GM21723 (cell line): Measurements from ENCODE around the gene AMN1.
A peak's percentile ranks its signal among the peaks of the same experiment; 100 is the strongest.
"Not testable (repeated sequence)": the region's sequence is repeated elsewhere in the genome, so short reads cannot be mapped to it uniquely, and the experiment has no call there.

Experiments used
- ATAC-seq: cut with Tn5 transposase; IDR thresholded peaks from one replicate; pipeline ENCODE4 v1.9.1; 2021; ENCODE audit warnings: mild to moderate bottlenecking, moderate library complexity; ENCODE audit not compliant: unreplicated experiment

The AMN1 gene

DNA sequence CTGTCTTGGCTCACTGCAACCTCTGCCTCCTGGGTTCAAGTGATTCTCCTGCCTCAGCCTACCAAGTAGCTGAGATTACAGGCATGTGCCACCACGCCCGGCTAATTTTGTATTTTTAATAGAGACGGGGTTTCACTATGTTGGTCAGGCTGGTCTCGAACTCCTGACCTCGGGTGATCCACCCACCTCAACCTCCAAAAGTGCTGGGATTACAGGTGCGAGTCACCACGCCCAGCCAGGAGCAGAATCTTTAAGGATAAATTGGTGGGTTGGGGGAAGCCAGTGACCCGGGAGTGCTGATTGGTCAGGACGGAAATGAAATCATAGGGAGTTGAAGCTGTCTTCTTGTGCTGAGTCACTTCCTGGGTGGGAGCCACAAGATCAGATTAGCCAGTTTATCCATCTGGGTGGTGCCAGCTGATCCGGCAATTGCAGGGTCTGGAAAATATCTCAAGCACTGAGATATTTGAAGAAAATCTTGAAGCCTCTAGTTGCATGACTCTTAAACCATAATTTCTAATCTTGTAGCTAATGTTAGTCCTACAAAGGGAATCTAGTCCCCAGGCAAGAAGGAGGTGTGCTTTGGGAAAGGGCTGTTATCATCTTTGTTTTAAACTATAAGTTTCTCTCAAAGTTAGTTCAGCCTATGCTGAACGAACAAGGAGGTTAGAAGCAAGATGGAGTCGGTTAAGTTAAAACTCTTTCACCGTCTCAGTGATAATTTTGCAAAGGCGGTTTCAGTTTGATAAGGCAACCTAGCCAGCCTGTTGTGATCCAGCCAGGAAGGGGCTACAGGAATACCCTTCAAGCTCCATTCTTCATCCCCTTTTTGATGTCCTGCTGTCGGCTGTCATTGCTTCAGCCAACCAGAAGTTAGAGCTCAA is 5.0 kb upstream of the AMN1 start:
- ATAC-seq, result not testable (repeated sequence)

DNA sequence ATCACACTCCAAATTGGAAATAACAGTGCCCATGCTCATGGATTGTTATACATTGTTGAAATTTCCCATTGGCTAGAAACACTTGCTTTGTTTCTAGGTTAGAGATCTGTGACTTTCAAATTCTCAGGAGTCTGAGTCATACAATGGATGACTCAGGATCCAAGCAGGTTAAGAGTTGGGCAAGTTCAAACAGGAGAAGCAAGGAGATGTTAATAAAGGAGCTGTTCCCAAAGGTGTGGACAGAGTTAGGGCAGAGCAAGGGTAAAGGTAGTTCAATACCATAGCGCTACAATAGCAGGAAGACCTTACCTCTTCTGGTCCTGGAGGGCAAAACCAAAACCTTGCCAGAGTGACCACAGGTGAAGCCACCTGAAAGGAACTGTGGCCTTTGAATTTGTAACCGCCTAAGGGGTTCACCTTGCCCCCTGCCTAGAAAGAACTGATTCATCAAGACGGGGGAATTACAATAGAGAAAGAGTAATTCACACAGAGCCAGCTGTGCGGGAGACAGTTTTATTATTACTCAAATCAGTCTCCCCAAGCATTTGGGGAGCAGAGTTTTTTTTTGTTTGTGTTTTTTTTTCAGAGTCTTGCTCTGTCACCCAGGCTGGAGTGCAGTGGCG is 4.2 kb upstream of the AMN1 start:
- no peak for ATAC-seq

DNA sequence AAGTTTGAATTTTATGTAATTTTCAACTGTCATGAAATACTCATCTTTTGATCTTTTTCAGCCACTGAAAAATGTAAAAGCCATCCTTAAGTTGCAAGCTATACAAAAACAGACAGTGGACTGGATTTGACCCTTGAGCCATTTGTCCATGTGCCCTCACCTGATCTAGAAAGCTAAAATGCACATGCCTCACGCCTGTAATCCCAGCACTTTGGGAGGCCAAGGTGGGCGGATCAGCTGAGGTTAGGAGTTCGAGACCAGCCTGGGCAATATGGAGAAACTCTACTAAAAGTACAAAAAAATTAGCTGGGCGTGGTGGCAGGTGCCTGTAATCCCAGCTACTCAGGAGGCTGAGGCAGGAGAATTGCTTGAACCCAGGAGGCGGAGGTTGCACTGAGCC is 2.4 kb upstream of the AMN1 start:
- ATAC-seq, result not testable (repeated sequence)

DNA sequence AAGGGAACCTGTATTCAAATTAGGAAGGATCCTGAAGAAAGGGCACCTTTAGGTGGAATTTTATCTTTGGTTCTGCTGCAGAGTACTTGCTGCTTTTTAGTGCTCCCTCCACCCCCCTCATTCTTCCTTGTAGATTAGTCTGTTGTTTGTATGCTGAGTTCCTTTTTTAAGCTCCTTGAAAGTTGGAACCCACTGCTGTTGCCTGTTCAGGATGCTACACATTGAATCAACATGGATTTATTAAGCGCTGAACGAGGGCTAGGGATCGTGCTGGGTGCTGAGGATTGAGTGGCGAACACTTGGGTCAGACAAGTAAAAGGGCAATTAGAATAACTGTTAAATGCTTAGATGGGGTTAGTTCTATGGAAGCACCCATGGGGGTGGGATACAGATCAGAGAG is 884 bp upstream of the AMN1 start:
- no peak for ATAC-seq

DNA sequence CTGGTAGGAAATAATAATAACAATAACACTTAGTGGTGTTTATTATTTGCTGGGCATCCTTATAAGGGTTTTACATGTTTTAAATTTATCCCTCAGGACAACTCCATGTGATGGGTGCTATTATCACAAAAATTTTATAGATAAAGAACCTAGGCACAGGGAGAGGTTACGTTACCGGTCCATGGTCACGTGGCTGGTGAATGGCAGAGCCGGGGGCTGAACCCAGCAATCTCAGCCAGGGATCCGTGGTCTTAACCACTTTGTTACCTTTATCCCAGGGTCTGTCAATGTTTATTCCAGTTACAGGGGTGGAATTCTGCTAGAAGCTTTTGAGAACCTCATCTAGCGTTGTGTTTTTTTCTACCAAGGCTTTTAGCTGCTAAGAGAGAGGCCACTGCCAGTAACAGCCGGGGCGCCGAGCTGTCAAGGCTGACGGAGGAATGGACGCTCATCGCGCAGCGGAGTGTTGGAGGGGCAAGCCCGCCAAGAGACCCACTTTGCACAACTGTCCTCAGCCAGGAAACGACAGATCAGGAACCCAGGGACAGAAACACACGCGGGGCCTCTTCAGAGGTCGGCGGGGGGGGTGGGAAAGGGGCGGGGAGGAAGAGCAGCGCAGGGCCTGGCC is 418 bp downstream of the AMN1 start:
- ATAC-seq, result peak; percentile 9

DNA sequence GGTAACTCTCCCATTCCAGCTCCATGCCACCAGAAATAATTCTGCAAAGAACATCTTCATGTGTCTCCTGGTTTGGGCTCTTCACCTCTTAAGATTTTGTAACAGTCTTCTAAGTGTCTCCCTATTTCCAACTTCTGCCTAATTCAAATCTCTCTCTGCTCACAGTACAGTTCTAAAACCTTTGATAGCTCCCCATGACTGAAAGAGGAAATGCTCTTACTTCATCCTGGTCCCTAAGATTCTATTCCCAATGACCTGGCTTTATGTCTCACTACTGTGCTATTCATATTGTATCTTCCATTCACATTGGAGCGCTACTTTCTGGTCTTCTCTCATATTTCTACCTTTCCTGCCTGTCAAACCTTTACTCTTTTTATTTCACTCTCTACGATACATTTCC is 1.6 kb downstream of the AMN1 start:
- ATAC-seq, result no peak

DNA sequence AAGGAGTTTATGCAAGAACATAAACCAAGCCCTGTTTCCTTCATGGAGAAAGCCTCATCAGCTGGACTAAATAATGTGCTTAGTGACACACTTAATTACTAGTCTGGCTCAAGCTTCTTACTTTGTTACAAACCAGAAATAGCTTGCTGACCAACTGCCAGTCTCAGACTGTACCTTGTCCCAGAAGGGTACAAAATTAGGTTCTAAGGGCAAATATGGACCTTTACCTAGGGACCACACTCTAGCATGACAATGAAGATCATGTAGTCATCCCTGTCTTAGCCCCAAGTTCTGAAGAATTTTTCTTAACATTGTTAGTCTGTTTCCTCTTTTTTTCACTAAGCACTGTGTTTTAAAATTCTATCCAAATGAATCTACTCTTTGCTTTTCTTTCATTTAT is 2.2 kb downstream of the AMN1 start:
- no peak for ATAC-seq

DNA sequence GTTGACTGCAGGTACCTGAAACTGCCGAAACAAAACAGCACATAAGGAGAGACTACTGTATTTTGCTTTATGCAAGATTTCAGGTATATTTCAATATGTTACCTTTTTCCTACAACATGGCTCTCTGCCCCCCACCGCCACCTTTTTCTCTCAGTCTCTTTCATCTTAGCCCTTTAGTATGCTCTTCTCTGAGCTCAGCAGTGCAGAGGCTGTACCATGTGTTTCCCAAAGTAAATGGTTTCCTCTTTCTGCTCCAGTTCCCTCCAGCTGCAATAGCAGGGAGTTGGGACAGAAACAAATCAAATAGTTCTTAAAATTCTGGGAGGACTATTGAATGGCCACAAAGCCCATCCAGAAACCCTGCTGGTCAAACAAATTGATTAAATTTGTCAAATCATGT is 4.3 kb downstream of the AMN1 start:
- ATAC-seq, result no peak

DNA sequence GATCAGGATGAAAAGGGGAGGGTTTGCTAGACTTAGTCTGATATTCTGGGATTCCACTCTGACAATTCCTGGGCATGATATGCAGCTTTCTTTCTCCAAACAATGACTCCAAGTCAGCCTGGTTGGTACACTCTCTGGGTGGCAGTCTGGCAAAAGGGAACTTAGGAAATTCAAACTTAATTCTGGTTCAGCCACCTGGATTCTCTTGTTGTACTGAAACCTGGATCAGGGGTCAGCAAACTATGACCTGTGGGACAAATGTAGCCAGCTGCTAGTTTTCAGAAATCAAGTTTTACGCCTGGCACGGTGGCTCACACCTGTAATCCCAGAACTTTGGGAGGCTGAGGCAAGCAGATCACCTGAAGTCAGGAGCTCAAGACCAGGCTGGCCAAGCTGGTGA is 6.2 kb downstream of the AMN1 start:
- no peak for ATAC-seq

DNA sequence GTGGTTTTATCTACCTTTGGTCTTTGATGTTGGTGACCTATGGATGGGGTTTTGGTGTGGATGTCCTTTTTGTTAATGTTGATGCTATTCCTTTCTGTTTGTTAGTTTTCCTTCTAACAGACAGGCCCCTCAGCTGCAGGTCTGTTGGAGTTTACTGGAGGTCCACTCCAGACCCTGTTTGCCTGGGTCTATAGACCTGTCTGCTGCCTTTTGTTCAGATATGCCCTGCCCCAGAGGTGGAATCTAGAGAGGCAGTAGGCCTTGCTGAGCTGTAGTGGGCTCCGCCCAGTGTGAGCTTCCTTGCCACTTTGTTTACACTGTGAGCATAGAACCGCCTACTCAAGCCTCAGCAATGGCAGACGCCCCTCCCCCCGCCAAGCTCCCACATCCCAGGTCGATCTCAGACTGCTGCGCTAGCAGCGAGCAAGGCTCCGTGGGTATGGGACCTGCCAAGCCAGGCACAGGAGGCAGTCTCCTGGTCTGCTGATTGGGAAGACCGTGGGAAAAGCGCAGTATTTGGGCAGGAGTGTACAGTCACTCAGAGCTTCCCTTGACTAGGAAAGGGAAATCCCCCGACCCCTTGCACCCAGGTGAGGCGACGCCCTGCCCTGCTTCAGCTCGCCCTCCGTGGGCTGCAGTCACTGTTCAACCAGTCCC is 10.2 kb downstream of the AMN1 start:
- ATAC-seq, result not testable (repeated sequence)

DNA sequence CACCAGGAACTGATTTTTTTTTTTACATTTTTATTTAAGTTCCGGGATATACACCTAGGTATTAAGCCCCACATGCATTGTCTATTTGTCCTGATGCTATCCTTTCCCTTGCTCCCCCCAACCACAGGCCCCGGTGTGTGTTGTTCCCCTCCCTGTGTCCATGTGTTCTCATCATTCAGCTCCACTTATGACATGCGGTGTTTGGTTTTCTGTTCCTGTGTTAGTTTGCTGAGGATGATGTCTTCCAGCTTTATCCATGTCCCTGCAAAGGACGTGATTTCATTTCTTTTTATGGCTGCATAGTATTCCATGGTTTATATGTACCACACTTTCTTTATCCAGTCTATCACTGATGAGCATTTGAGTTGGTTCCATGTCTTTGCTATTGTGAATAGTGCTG is 11.8 kb downstream of the AMN1 start:
- ATAC-seq, result not testable (repeated sequence)

DNA sequence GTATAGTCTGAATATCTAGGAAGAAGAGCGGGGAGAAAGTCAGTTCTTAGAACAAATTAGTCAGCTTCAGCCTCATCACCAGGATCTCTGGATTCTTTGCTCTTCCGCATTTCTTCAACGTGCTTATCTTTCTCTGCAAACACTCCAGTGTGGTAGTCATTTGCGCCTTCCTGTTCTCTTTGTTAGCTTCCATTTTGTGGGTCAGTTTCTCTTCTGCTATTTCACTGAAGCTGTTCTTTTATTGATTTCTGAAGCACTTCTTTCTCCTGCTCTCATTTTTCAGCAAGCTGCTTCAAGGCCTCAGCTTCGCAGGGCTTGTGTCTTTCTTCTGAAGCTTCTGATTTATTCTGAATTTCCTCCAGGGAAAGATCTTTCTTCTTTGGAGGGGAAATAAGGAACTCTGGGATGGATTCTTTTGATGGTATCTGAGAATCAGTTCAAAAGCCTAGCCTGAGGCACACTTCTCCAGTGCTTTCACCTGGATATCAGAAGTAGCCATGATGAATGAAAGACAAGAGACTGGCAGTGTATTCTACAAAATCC is 13.5 kb downstream of the AMN1 start:
- ATAC-seq, result peak; percentile 90

DNA sequence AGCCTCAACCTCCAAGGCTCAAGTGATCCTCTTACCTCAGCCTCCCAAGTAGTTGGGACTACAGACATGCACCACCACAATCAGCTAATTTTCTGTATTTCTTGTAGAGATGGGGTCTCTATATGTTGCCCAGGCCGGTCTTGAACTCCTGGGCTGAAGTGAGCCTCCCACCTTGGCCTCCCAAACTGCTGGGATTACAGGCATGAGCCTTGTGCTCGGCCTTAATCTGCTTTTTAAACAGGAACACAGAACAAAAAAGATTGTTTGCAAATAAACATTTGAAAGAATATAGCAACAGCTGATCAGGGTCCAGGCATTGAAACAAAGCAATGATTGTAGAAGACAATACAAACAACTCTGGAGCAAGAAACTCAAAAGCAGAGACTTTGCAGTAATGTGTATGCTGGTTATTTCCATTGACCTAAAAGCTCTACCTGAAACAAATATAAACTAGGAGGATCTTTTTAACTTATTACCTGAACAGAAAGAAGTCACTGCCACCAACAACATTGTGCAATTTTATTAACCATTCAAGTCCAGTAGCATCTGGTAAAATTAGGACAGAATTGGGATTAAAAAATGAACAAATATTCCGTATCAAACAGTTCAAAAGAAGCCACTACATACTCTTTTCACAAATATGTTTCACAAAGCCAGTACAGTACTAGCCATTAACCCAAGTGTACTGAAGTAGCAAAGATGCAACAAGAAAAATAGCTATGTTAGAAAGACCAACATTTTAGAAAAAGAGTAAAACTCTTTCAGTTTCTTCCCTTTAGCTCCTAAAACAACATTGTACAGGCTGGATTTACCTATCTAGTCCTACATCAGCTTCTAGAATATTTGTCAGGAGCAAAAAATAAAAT is 14.2 kb downstream of the AMN1 start:
- ATAC-seq, result peak; percentile 21

DNA sequence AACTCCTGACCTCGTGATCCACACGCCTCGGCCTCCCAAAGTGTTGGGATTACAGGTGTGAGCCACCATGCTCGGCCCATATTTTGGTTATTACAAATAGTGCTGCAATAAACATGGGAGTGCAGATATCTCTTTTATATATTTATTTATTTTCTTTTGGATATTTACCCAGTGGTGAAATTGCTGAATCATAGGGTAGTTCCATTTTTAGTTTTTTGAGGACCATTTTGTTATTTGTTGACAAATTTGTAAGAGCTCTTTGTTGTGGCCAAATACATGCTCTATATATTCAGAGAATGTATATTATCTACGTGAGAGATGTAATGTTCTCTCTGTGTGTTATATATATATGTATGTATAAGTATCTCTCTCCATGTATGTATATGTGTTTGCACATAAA is 15.9 kb downstream of the AMN1 start:
- ATAC-seq, result no peak

DNA sequence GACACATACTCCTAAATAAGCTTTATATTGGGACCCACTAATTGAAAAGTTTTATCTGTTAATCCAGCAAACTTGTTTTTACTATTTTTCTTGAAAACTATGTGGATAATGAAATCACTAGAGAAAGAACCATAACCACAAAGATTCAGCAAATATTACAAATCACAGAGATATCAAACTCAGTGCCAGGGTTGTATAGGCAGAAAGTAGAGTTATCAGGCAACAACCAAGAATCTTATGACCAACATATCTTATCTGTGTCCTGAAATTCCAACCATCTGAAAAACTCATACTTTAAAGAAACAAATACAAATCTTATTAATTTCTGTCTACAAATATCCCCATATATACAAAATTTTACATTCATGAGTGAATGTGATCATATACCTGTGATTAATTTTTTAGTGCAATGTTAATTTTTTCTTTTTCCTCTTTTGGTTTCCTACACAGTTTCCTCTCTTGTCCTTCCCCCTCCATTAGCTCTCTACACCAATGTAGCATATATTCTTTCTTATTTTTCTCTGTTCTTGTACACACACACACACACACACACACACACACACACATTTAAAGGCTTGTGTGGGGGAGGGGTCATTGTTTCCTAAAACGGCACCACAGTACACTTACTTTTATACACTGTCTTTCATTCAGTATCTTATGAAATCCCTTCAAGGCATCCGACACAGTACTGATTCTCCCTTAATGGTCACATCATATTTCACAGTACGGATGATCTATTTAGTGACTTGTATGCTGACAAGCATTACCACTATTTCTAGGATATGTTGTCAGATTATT is 18.6 kb downstream of the AMN1 start:
- ATAC-seq, result no peak

DNA sequence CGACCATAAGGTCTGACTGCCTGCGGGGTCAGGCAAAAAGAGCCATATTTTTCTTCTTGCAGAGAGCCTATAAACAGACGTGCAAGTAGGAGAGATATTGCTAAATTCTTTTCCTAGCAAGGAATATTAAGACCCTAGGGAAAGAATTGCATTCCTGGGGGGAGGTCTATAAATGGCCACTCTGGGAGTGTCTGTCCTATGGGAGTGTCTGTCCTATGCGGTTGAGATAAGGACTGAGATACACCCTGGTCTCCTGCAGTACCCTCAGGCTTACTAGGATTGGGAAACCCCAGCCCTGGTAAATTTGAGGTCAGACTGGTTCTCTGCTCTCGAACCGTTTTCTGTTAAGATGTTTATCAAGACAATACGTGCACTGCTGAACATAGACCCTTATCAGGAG is 20.7 kb downstream of the AMN1 start:
- ATAC-seq, result not testable (repeated sequence)

DNA sequence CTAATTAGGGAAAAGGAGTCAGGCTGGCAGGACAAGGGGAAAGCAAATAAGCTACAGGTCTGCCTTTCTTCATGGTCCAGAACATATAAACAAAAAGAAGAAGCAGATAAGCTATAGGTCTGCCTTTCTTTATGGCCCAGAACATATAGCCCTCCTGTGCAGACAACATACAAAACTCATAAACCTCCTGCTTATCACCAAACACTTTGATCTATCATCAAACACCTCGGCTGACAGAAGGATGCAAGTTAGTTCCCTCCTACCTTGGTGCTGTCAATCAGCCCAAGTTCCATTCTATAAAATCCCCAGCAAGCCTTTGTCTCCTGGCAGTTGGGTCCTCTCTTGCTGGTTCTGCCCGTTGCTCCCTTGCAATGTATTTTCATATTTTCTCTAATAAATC is 23.2 kb downstream of the AMN1 start:
- ATAC-seq, result no peak

DNA sequence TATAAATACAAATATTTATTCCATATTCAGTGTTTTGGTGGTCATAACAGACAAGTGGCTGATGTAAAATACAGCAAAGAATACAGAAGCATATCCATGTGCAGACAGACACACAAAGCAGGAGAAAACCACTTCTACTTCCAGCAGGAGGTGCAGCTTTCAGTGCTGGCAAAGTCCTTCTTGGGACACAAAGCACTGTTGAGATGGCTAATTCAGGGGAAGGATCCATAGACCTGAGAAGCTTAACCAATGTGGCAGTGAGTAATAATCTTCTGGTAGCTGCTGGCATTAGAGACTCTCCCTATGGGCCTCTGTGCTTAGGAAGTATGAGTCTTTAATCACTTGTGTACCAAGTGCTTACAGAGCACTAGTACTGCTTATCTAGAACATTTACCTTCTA is 26.8 kb downstream of the AMN1 start:
- no peak for ATAC-seq

DNA sequence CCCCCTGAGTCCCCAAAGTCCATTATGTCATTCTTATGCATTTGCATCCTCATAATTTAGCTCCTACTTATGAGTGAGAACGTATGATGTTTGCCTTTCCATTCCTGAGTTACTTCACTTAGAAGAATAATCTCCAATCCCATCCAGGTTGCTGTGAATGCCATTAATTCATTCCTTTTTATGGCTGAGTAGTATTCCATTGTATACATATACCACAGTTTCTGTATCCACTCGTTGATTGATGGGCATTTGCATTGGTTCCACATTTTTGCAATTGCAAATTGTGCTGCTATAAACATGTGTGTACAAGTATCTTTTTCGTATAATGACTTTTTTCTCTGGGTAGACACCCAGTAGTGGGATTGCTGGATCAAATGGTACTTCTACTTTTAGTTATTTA is 38.9 kb downstream of the AMN1 start:
- not testable (repeated sequence) for ATAC-seq
